H1 (cell line): ENCODE measurements around the gene NOL9. TPM values are rescaled to one million over a fixed set of nuclear protein-coding genes. Genes with fewer than 3 reads are reported as not detected.

ENCODE experiments used
- CTCF ChIA-PET: fragments of 300-600 bp; sonication (Branson Sonifier 250); formaldehyde crosslinking; loops from one replicate; lab custom pipeline; 2021; ENCODE audit not compliant: partially characterized antibody; lab: Charles Lee
- POLR2A ChIA-PET: fragments of 300-600 bp; sonication (Branson Sonifier 250); formaldehyde crosslinking; loops from one replicate; lab custom pipeline; 2021; ENCODE audit warnings: inconsistent platforms; ENCODE audit not compliant: partially characterized antibody; lab: Charles Lee
- DNase-seq, 2 experiments: peaks; one replicate each; pipeline versions ENCODE4 v3.0.0 to v3.0.0-alpha.2; 2010 to 2022; ENCODE audit warnings: low spot score in 2 of 2, low read depth in 1 of 2, mixed read lengths in 1 of 2
- FAIRE-seq: peaks from 2 replicates; lab custom pipeline; 2011; peaks lifted over from hg19 to GRCh38; lab: Jason Lieb, UNC
- H2AFZ ChIP-seq: 2 replicates; pipeline ENCODE4 v1.8.1; 2012; ENCODE audit warnings: low read length, inconsistent platforms
- H2AK5ac ChIP-seq: 2 replicates; pipeline ENCODE4 v1.6.1; 2013; ENCODE audit warnings: low read depth, low read length
- H2BK120ac ChIP-seq: replicated peaks from 2 replicates; pipeline ENCODE3; 2013; ENCODE audit warnings: low read depth, low read length, inconsistent platforms
- H2BK12ac ChIP-seq: 2 replicates; pipeline ENCODE4 v1.6.1; 2013; ENCODE audit warnings: low read depth, low read length
- H2BK15ac ChIP-seq: 2 replicates; pipeline ENCODE4 v1.6.1; 2013; ENCODE audit warnings: low read length
- H2BK20ac ChIP-seq: 2 replicates; pipeline ENCODE4 v1.6.1; 2013; ENCODE audit warnings: low read length
- H2BK5ac ChIP-seq: 2 replicates; pipeline ENCODE4 v1.6.1; 2013; ENCODE audit warnings: low read depth, low read length
- H3K14ac ChIP-seq: 2 replicates; pipeline ENCODE4 v1.6.1; 2013; ENCODE audit warnings: inconsistent platforms; ENCODE audit not compliant: insufficient read length
- H3K18ac ChIP-seq: 2 replicates; pipeline ENCODE4 v1.6.1; 2013; ENCODE audit warnings: low read length; ENCODE audit errors: extremely low read depth
- H3K23ac ChIP-seq: 2 replicates; pipeline ENCODE4 v1.6.1; 2013; ENCODE audit warnings: inconsistent platforms; ENCODE audit not compliant: insufficient read length
- H3K23me2 ChIP-seq: 2 replicates; pipeline ENCODE4 v1.6.1; 2013; ENCODE audit warnings: low read depth, low read length
- H3K27ac ChIP-seq: 2 replicates; pipeline ENCODE4 v1.6.1; 2011; ENCODE audit warnings: low read depth, low read length, inconsistent platforms
- H3K27me3 ChIP-seq, 4 experiments: replicated peaks in 1 of 4; 1 replicate in 1 of 4; 2 replicates in 3 of 4; pipeline versions ENCODE4 v1.6.1 to v1.8.1; 2011 to 2013; ENCODE audit warnings: low read length in 3 of 4, mild to moderate bottlenecking in 3 of 4, inconsistent platforms in 2 of 4, mixed read lengths in 2 of 4, moderate library complexity in 1 of 4; ENCODE audit not compliant: control insufficient read depth in 3 of 4, insufficient read depth in 3 of 4; ENCODE audit errors: extremely low read depth in 1 of 4
- H3K36me3 ChIP-seq, 4 experiments: 2 replicates each; pipeline versions ENCODE4 v1.6.1 to v1.8.1; 2011 to 2013; ENCODE audit warnings: mild to moderate bottlenecking in 4 of 4, low read length in 3 of 4, moderate library complexity in 2 of 4, control low read depth in 1 of 4, inconsistent platforms in 1 of 4; ENCODE audit not compliant: insufficient read depth in 4 of 4, control insufficient read depth in 2 of 4
- H3K4ac ChIP-seq: replicated peaks from 2 replicates; pipeline ENCODE3; 2013; ENCODE audit warnings: low read length, low read depth, mixed read lengths, inconsistent platforms; ENCODE audit not compliant: insufficient read length
- H3K4me1 ChIP-seq, 4 experiments: replicated peaks in 1 of 4; 1 replicate in 1 of 4; 2 replicates in 3 of 4; pipeline versions ENCODE4 v1.6.1 to v1.8.1; 2011 to 2013; ENCODE audit warnings: low read length in 3 of 4, inconsistent platforms in 2 of 4, mixed read lengths in 1 of 4; ENCODE audit not compliant: insufficient read depth in 4 of 4, control insufficient read depth in 3 of 4
- H3K4me2 ChIP-seq, 2 experiments: 2 replicates each; pipeline versions ENCODE4 v1.6.1 to v1.8.1; 2011 to 2013; ENCODE audit warnings: low read depth in 2 of 2, low read length in 2 of 2, control low read depth in 1 of 2, inconsistent platforms in 1 of 2, mild to moderate bottlenecking in 1 of 2; ENCODE audit not compliant: insufficient read depth in 1 of 2
- H3K4me3 ChIP-seq, 4 experiments: fragments of 200-600, 300-600 bp in 1 of 4; sonication (generic), shearing (Covaris generic), sonication (Bioruptor Twin) in 1 of 4; 2 replicates each; pipeline versions ENCODE4 v1.5.1 to v1.8.1; 2011 to 2016; ENCODE audit warnings: low read length in 4 of 4, low read depth in 3 of 4, control low read depth in 2 of 4, inconsistent platforms in 2 of 4, mild to moderate bottlenecking in 2 of 4, mixed read lengths in 1 of 4, moderate library complexity in 1 of 4; ENCODE audit not compliant: insufficient read depth in 2 of 4; ENCODE audit errors: extremely low read depth in 1 of 4
- H3K56ac ChIP-seq: replicated peaks from 2 replicates; pipeline ENCODE3; 2013; ENCODE audit warnings: low read depth, mild to moderate bottlenecking, mixed read lengths, low read length, inconsistent platforms; ENCODE audit not compliant: insufficient read length
- H3K79me1 ChIP-seq: 2 replicates; pipeline ENCODE4 v1.6.1; 2013; ENCODE audit warnings: low read depth, low read length, control low read depth
- H3K79me2 ChIP-seq, 2 experiments: 2 replicates each; pipeline versions ENCODE4 v1.6.1 to v1.8.1; 2012 to 2013; ENCODE audit warnings: low read length in 2 of 2, mild to moderate bottlenecking in 2 of 2, inconsistent platforms in 1 of 2; ENCODE audit not compliant: insufficient read depth in 2 of 2, control insufficient read depth in 1 of 2
- H3K9ac ChIP-seq, 4 experiments: replicated peaks in 1 of 4; 1 replicate in 1 of 4; 2 replicates in 3 of 4; pipeline versions ENCODE4 v1.6.1 to v1.8.1; 2011 to 2013; ENCODE audit warnings: low read depth in 3 of 4, low read length in 3 of 4, control low read depth in 2 of 4, mild to moderate bottlenecking in 2 of 4, moderate library complexity in 2 of 4, inconsistent platforms in 1 of 4; ENCODE audit errors: extremely low read depth in 1 of 4
- H3K9me3 ChIP-seq, 2 experiments: 2 replicates each; pipeline versions ENCODE4 v1.6.1 to v1.8.1; 2012 to 2013; ENCODE audit warnings: mild to moderate bottlenecking in 2 of 2, moderate library complexity in 2 of 2, control low read depth in 1 of 2, inconsistent platforms in 1 of 2, low read depth in 1 of 2, low read length in 1 of 2, mixed read lengths in 1 of 2; ENCODE audit not compliant: insufficient read depth in 2 of 2
- H4K20me1 ChIP-seq, 2 experiments: replicated peaks in 1 of 2; 2 replicates each; pipeline versions ENCODE3 to v1.8.1; 2011 to 2013; ENCODE audit warnings: inconsistent platforms in 2 of 2, low read length in 2 of 2, mild to moderate bottlenecking in 1 of 2; ENCODE audit not compliant: insufficient read depth in 2 of 2, control insufficient read depth in 1 of 2
- H4K5ac ChIP-seq: 2 replicates; pipeline ENCODE4 v1.6.1; 2013; ENCODE audit warnings: low read length, low read depth, mixed read lengths, inconsistent platforms; ENCODE audit not compliant: insufficient read length
- H4K8ac ChIP-seq: 2 replicates; pipeline ENCODE4 v1.8.0; 2013; ENCODE audit warnings: mild to moderate bottlenecking, moderate library complexity, low read length, inconsistent platforms; ENCODE audit not compliant: insufficient read depth; ENCODE audit errors: extremely low read depth
- H4K91ac ChIP-seq: replicated peaks from 2 replicates; pipeline ENCODE3; 2013; ENCODE audit warnings: low read length, mixed read lengths, inconsistent platforms; ENCODE audit not compliant: insufficient read length
- CBX8 ChIP-seq: fragments of 300-800, 300-1000 bp; sonication (generic); IDR thresholded peaks from 2 replicates; pipeline ENCODE4 v1.7.1; 2016; ENCODE audit warnings: low read depth, low read length, borderline replicate concordance
- CHD1 ChIP-seq: IDR thresholded peaks from 2 replicates; pipeline ENCODE4 v1.6.1; 2012; ENCODE audit warnings: low read depth, low read length, improper control_type of control experiment
- EP300 ChIP-seq, 2 experiments: IDR thresholded peaks; 1 replicate in 1 of 2; 2 replicates in 1 of 2; pipeline ENCODE4 v1.6.1; 2011 to 2012; ENCODE audit warnings: low read depth in 2 of 2, low read length in 2 of 2, mild to moderate bottlenecking in 2 of 2, borderline replicate concordance in 1 of 2, inconsistent platforms in 1 of 2, moderate library complexity in 1 of 2
- FOSL1 ChIP-seq: IDR thresholded peaks from 2 replicates; pipeline ENCODE4 v1.6.1; 2011; ENCODE audit warnings: mild to moderate bottlenecking, low read depth, low read length, moderate library complexity; ENCODE audit not compliant: insufficient read depth
- GABPA ChIP-seq: IDR thresholded peaks from 2 replicates; pipeline ENCODE4 v1.6.1; 2011; ENCODE audit warnings: mild to moderate bottlenecking, low read length, moderate library complexity, borderline replicate concordance; ENCODE audit not compliant: insufficient read depth
- KDM1A ChIP-seq: fragments of 200-600, 300-600 bp; sonication (generic); IDR thresholded peaks from 2 replicates; pipeline ENCODE4 v1.7.1; 2016; ENCODE audit warnings: mild to moderate bottlenecking, low read length, borderline replicate concordance
- RBBP5 ChIP-seq: IDR thresholded peaks from 2 replicates; pipeline ENCODE4 v1.7.1; 2012; ENCODE audit warnings: low read depth, mild to moderate bottlenecking, inconsistent platforms, low read length, moderate library complexity, borderline replicate concordance
- RFX5 ChIP-seq: IDR thresholded peaks from 2 replicates; pipeline ENCODE4 v1.6.1; 2011; ENCODE audit warnings: low read depth, low read length, improper control_type of control experiment, borderline replicate concordance
- SIN3A ChIP-seq, 2 experiments: IDR thresholded peaks in 1 of 2; conservative IDR thresholded peaks in 1 of 2; 2 replicates each; pipeline ENCODE4 v1.6.1; 2011 to 2012; ENCODE audit warnings: low read length in 2 of 2, improper control_type of control experiment in 1 of 2, low read depth in 1 of 2, mild to moderate bottlenecking in 1 of 2
- SP2 ChIP-seq: IDR thresholded peaks from 2 replicates; pipeline ENCODE4 v1.6.1; 2012; ENCODE audit warnings: mild to moderate bottlenecking, low read length, inconsistent platforms
- SRF ChIP-seq: IDR thresholded peaks from 2 replicates; pipeline ENCODE4 v1.6.1; 2011; ENCODE audit warnings: mild to moderate bottlenecking, low read depth, low read length, moderate library complexity
- SUZ12 ChIP-seq: fragments of 200-600 bp; sonication (generic); IDR thresholded peaks from 2 replicates; pipeline ENCODE4 v1.6.1; 2012; ENCODE audit warnings: mild to moderate bottlenecking, inconsistent platforms, low read length, moderate library complexity, mixed read lengths
- TAF1 ChIP-seq: IDR thresholded peaks from 2 replicates; pipeline ENCODE4 v1.6.1; 2011; ENCODE audit warnings: mild to moderate bottlenecking, low read depth, low read length
- WGBS, 2 experiments: shearing (Covaris generic) in 1 of 2; methylation state at CpG; one replicate each; pipeline versions ENCODE4 v1.1.6 to v1.1.7; 2013 to 2015; ENCODE audit warnings: low lambda C conversion rate in 2 of 2, mixed read lengths in 2 of 2, inconsistent platforms in 1 of 2, low coverage in 1 of 2, missing lambda C conversion rate in 1 of 2; ENCODE audit not compliant: insufficient replicate concordance in 2 of 2, insufficient coverage in 1 of 2, insufficient read length in 1 of 2; ENCODE audit errors: extremely low coverage in 1 of 2, missing lambda C conversion rate in 1 of 2; 5-methylcytosine and 5-hydroxymethylcytosine counted together
- polyA plus RNA-seq, 7 experiments: library from polyadenylated mRNA; depleted of rRNA in 3 of 7; stranded (reverse) in 5 of 7; unstranded in 2 of 7; fragments of >200 nt in 5 of 7; fragments of 200-250 nt in 2 of 7; gene quantifications; 1 replicate in 5 of 7; 2 replicates in 1 of 7; 4 replicates in 1 of 7; pipeline versions ENCODE4 v1.2.1 to v1.2.3, GENCODE V29; 2011 to 2013; ENCODE audit warnings: missing spikeins in 2 of 7, mixed read lengths in 2 of 7
- total RNA-seq: library from RNA; stranded (reverse); fragmentation: NEBNext Ultra II Directional; extraction: Animal tissue kit (Norgen Biotek cat#: 25700); gene quantifications from 2 replicates; pipeline ENCODE4 v1.2.1, GENCODE V29; 2021

The NOL9 gene
- total and polyA plus RNA-seq, 2 of the 8 experiments (the other 6 are each of a cell fraction or from before 2014, with no cell fraction given) = 17.1 to 38.1 TPM

DNA sequence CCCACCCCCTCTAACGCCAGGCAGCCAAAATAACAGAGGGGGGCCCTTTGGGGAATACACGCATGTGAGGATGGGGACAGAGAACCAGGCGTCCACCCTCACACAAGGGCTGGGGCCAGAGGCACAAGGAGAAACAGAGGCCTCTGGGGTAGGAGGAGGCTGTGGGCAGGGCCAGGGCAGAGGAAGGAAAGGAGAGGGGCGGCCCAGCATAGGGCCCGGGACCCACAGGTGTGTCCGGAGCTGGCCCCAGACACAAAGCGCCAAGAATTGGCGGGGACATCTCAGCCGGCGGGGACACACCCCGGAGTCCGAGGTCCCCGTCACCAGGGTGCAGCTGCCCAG, 69.5 kb downstream of the NOL9 start:
- POLR2A ChIA-PET = interaction anchor here (1.0 kb wide), 1 partner anchor 11 kb away, joined by 3 read pairs; no protein-coding TSS in a partner anchor
- TF ChIP-seq FOSL1 = no peak
- TF ChIP-seq RFX5 = no peak
- TF ChIP-seq GABPA = no peak
- TF ChIP-seq CHD1 = no peak
- TF ChIP-seq SP2 = no peak
- no peak for TF ChIP-seq SRF
- TF ChIP-seq SIN3A (conservative IDR thresholded peaks at IDR 0.05 in 1 of 2, IDR thresholded peaks at IDR 0.05 in 1 of 2; ENCODE audit: low read depth in 1 of 2, low read length in 2 of 2) = no peak
- TF ChIP-seq EP300 (IDR thresholded peaks at IDR 0.05; ENCODE audit: borderline replicate concordance in 1 of 2, low read depth in 2 of 2, low read length in 2 of 2) = no peak
- 0 out of 2 replicates have a peak, but pooled peaks have one; percentile 29 for TF ChIP-seq SUZ12
- TF ChIP-seq CBX8 = no peak
- TF ChIP-seq RBBP5 = no peak
- TF ChIP-seq TAF1 = 0 out of 2 replicates have a peak, but pooled peaks have one; percentile 24
- TF ChIP-seq KDM1A = no peak

More for the DNA sequence above, 69.5 kb downstream of the NOL9 start:
- no peak overlapping the region for H2BK20ac ChIP-seq
- peak overlapping the region; percentile 69 to 73 (median 72) for H3K4me3 ChIP-seq
- peak overlapping the region; percentile 73 for H3K56ac ChIP-seq
- no peaks in the 10 kb centered on the region for H3K9me3 ChIP-seq
- H3K27ac ChIP-seq = no peak overlapping the region
- no peaks in the 10 kb centered on the region for H3K79me2 ChIP-seq
- peaks cover 0 to 18% (median 10%) of the 10 kb centered on the region in 4 experiments; a peak in 5 of 7 replicates for H3K4me1 ChIP-seq
- no peak overlapping the region for H2BK12ac ChIP-seq
- H2AFZ ChIP-seq = no peak overlapping the region
- H4K91ac ChIP-seq = peak overlapping the region; percentile 54
- H2AK5ac ChIP-seq = no peak overlapping the region
- no peak for FAIRE-seq
- H3K18ac ChIP-seq = peak overlapping the region; percentile 38; the same call in 1 of the 2 replicates
- H3K79me1 ChIP-seq = 0 out of 2 replicates have a peak, but pooled peaks cover 2% of the 10 kb centered on the region
- H2BK120ac ChIP-seq = no peak overlapping the region
- CTCF ChIA-PET = interaction anchor here (0.9 to 12.0 kb wide), 9 partner anchors 7 to 222 kb away, joined by 3 to 168 read pairs (median 6); no protein-coding TSS in a partner anchor
- H3K23me2 ChIP-seq = peaks cover 5% of the 10 kb centered on the region; the same call in 1 of the 2 replicates
- peak overlapping the region; percentile 91 for H3K4ac ChIP-seq
- H2BK5ac ChIP-seq = no peak overlapping the region
- H3K14ac ChIP-seq = no peak overlapping the region
- H4K5ac ChIP-seq = no peak overlapping the region
- H3K27me3 ChIP-seq = peaks cover 0 to 2% (median 0%) of the 10 kb centered on the region in 4 experiments; a peak in 3 of 7 replicates
- DNase-seq = no peak
- H4K8ac ChIP-seq = peak overlapping the region; percentile 71; the same call in 1 of the 2 replicates
- H3K36me3 ChIP-seq = no peaks in the 10 kb centered on the region; a peak in 1 of 8 replicates
- peaks cover 2 to 5% of the 10 kb centered on the region in 2 experiments for H4K20me1 ChIP-seq
- no peak overlapping the region for H2BK15ac ChIP-seq
- 20% methylated on average over 13 of the region's 13 CpGs; no CpG with 5 or more reads in 1 of the 2 experiments for WGBS, 2 experiments
- H3K4me2 ChIP-seq = peak overlapping the region; percentile 42 to 74
- peak overlapping the region in 2 of 4 experiments; percentile 20 to 34; a peak in 2 of 7 replicates for H3K9ac ChIP-seq
- H3K23ac ChIP-seq = no peak overlapping the region
